ENCODE results near the gene USF3.

Gene USF3

DNA sequence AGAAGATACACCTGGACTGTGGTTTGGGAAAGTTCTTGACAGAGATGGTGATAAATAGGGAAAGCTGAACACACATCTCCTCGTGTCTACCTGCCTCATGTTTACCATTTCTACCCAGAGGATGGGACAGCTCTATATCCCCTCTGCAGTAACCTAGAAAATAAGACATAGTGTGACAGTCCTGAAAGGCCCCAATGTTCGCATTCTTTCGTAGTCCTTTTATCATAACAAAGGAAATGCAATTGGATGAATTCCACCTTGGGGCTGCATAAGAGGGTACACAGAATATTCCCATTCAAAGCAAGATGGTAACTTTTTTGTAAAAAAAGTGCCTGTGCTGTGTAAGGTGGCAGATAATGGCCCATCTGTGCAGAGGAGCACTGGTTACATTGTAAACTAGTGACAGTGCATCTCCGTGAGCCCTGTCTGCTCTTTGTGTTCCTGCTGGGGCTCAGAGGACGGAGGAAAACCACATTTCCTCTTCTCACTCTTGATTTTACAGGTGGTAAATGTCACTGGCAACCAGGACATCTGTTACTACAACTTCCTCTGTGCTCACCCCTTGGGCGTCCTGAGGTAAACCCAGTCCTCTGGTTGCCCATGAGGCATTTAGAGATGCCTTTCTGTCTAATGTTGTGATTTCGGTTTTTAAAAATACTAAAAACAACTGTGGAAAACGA is 89.8 kb downstream of the USF3 start:
- DNase-seq, result peak in 1 of 2 experiments; percentile 0

DNA sequence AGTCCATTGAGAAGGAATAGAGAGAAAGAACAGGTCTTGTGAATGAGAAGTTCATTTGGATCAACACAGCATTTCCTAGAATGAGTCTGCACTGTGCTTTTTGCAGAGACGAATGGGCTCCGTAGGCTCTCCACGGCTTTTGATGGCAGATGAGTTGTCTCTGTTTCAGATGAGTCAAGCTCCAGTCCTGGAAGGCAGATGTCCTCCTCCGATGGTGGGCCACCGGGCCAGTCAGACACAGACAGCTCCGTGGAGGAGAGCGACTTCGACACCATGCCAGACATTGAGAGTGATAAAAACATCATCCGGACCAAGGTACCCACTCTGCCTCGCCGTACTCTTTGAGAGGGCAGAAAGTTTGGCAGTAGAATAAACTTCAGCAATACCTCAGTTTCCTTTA is 93.6 kb downstream of the USF3 start:
- no peak for DNase-seq

DNA sequence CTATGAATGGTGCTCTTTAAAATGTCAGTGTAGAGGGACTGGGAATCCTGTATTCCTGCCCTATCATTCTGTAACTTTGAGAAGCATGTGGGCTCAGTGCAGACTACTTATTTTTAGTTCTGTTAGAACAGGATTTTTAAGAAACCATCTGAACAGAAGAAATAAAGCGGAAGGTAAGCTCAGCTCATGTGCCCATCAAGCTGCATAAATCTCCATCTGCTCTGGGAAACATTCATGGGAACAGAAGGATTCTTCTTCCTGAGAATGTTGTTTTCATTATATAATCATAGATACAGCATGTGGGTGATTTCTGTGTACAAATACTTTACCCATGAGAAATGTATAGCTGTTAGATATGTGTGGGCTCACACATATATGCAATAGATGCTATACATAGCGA is 94.2 kb downstream of the USF3 start:
- no peak for DNase-seq

DNA sequence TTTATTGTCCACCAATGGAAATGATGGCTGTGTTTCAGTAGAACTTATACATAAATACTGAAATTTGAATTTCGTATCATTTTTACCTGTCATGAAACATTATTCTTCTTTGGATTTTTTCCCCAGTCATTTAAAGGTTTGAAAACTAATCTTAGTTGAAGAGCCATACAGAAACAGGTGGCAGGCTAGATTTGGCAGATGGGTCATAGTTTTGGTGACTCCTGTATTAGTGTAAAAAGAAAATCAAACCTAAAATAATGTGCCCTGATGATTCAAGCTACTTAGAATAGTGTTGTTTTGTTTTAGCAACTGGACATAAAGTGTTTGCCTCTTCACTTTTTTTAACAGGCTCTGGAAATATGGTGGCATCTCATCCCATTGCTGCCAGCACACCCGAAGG is 95.2 kb downstream of the USF3 start:
- no peak for DNase-seq

DNA sequence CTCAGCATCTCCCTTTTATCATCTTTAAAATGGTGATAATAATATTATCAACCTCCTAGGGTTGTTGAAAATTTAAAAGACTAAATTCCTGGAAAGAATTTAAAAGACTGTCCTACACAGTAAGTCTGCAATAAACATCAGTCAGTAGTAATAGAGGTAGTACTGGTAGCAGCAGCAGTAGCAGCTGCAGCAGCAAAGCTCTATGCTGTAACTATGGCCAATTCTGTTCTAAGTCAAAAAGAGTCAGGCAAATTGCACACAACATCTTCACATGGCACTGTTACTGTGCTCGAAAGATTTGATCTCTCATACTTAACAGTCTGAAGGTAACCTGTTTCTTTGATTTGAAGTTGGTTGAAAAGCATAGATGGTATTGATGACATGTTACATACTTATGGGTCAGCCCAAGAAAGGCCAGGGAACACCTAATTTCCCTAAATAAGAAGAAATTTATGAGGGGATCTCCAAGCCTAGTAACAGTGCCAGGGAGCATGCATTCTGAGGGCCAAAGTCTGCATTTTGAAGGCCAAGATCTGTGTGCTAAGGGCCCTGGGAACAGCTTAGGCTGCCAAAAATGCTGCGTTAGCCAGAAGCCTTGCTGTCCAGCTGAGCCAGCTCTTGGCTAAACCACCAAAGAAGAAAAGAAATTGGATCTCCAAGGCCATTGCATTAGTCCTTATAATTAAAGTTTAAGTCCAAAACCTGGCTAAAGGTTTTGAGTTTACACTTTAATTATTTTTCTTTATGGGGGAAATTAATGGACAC is 95.8 kb downstream of the USF3 start:
- DNase-seq, result no peak
